ENCODE results near the gene CDC73. TPM values are rescaled to one million over a fixed set of nuclear protein-coding genes. Genes with fewer than 3 reads are reported as not detected.

CDC73 gene
- total RNA-seq (ENCODE audit: low replicate concordance): 33.4 and 174 TPM in 2 replicates

- peak within 1 kb of the TSS; percentile 97 for H3K4me3 ChIP-seq (ENCODE audit: low read depth, low read length)
- TF ChIP-seq CTCF (IDR thresholded peaks at IDR 0.05; ENCODE audit: insufficient read depth, low read length): peak; percentile 86
- DNase-seq (ENCODE audit: low read depth): peak; percentile 95
Measured at GRCh38 chr1:193121616-193122593, at the start of gene CDC73. CDC73 (plus strand) TSS chr1:193122031; CDS start chr1:193122201, 170 bp downstream.

- H3K4me3 ChIP-seq (ENCODE audit: low read depth, low read length): no peak overlapping the region
- no peak for DNase-seq (ENCODE audit: low read depth)
- no peak for TF ChIP-seq CTCF (IDR thresholded peaks at IDR 0.05; ENCODE audit: insufficient read depth, low read length)
Measured at GRCh38 chr1:193077991-193078390, 43.8 kb upstream of the CDC73 start.

GRCh38 chr1:193079187-193079586, 42.6 kb upstream of the CDC73 start:
- TF ChIP-seq CTCF (IDR thresholded peaks at IDR 0.05; ENCODE audit: insufficient read depth, low read length): no peak
- DNase-seq (ENCODE audit: low read depth): no peak
- no peak overlapping the region for H3K4me3 ChIP-seq (ENCODE audit: low read depth, low read length)

- TF ChIP-seq CTCF (IDR thresholded peaks at IDR 0.05; ENCODE audit: insufficient read depth, low read length): no peak
- no peak overlapping the region for H3K4me3 ChIP-seq (ENCODE audit: low read depth, low read length)
- no peak for DNase-seq (ENCODE audit: low read depth)
Measured at GRCh38 chr1:193083365-193084088, 38.3 kb upstream of the CDC73 start.

GRCh38 chr1:193085263-193085662, 36.6 kb upstream of the CDC73 start:
- H3K4me3 ChIP-seq (ENCODE audit: low read depth, low read length): no peak overlapping the region
- no peak for TF ChIP-seq CTCF (IDR thresholded peaks at IDR 0.05; ENCODE audit: insufficient read depth, low read length)
- no peak for DNase-seq (ENCODE audit: low read depth)

- no peak for DNase-seq (ENCODE audit: low read depth)
- H3K4me3 ChIP-seq (ENCODE audit: low read depth, low read length): no peak overlapping the region
- TF ChIP-seq CTCF (IDR thresholded peaks at IDR 0.05; ENCODE audit: insufficient read depth, low read length): no peak
Measured at GRCh38 chr1:193086342-193086741, 35.5 kb upstream of the CDC73 start.
